ENCODE measurements around the gene ZNF385A. TPM values are rescaled to one million over a fixed set of nuclear protein-coding genes. Genes with fewer than 3 reads are reported as not detected.

The ZNF385A gene, protein sequence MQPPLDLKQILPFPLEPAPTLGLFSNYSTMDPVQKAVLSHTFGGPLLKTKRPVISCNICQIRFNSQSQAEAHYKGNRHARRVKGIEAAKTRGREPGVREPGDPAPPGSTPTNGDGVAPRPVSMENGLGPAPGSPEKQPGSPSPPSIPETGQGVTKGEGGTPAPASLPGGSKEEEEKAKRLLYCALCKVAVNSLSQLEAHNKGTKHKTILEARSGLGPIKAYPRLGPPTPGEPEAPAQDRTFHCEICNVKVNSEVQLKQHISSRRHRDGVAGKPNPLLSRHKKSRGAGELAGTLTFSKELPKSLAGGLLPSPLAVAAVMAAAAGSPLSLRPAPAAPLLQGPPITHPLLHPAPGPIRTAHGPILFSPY
- total RNA-seq (2022; extraction: Qiagen RNA extraction; ENCODE audit: low read depth): 12.8 to 20.5 TPM (median 17.2 TPM) in 5 replicates

DNA sequence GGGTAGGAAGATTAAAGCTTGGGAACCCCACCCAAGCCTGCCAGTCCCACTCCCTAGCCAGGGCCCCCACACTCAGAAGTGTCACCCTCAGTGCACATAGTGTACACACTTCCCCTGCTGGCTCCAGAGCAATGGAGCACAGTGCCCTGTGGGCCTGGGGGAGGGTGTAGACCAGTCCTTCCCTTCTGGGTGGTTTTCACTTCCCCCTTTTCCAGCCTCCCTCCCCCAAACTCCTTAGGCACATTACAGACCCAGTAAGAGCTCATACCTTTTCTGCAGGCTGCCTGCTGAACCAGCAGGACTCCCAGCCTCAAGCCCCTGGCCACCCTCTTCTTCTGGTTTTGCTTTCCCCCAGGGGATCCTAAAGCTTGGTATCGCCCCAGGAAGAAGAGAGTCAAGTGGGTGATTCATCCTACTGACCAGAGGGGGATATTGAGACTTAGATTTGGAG is at the start of gene ZNF385A:
TSS of gene ZNF385A (minus strand) at position 143 of the 451 bp plus-strand sequence. CDS start 219 bp downstream, outside the sequence.

DNA sequence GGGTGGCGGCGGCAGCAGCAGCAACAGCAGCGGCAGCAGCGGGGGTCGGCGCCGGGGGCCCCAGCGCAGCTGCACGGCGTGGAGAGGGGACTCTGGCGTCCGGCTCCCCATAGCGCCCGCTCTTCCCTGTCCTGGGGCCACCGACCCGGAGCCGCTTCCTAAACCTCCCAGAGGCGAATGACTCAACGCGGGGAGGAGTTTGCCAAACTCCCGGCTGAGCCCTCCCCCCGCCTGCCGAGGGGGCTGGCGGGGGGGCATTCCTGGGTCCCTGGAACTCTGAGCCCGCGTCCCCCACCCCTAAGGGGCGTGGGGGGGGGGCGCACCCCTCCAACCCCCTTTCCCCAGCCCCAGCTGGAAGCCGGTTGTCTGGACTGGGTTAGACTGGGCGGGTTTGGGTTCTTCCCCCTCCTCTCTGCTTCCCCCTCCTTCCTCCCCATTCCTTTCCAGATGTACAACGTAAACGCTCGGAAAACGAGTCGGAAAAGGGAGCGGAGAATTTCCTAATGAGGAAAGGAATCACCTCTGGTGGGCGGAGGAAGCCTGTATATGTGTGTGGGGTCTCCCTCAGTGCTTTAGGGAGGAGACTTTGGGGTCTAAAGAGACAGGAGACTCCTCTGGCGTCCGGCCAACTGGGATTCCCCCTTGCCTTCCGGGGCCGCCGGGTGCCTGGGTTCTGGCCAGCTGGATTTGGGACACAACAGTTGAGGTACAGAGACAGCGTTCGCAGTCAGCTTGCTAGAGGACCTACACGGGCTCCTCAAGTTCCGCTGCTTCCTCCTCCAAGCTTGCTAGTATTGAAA is 34.8 kb upstream of the ZNF385A start, which contains the start of gene ITGA5:
TSS of gene ITGA5 (minus strand) at position 179 of the 800 bp plus-strand sequence. CDS start at position 111, 68 bp downstream.

DNA sequence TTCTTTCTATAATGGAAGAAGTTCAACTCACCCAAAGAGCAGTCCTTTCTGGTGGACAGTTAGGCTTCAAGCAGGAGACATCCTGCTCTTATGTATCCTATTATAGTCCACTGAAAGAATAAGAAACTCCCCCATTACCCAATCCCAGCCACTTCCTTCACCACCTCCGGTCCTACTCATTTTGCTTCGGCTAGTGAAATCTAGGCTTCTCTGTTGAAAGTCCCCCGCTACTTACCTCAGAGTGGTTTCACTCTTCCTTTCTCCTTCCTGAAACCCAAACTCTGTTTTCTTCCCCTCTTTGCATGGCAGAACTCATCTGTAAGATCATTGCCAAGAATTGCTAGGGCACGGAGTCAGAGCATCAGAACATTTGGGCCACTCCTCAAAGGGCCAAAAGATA is 20.1 kb downstream of the ZNF385A start, which contains the start of gene GPR84:
TSS of gene GPR84 (minus strand) at position 74 of the 400 bp plus-strand sequence. CDS start 635 bp downstream, outside the sequence.

DNA sequence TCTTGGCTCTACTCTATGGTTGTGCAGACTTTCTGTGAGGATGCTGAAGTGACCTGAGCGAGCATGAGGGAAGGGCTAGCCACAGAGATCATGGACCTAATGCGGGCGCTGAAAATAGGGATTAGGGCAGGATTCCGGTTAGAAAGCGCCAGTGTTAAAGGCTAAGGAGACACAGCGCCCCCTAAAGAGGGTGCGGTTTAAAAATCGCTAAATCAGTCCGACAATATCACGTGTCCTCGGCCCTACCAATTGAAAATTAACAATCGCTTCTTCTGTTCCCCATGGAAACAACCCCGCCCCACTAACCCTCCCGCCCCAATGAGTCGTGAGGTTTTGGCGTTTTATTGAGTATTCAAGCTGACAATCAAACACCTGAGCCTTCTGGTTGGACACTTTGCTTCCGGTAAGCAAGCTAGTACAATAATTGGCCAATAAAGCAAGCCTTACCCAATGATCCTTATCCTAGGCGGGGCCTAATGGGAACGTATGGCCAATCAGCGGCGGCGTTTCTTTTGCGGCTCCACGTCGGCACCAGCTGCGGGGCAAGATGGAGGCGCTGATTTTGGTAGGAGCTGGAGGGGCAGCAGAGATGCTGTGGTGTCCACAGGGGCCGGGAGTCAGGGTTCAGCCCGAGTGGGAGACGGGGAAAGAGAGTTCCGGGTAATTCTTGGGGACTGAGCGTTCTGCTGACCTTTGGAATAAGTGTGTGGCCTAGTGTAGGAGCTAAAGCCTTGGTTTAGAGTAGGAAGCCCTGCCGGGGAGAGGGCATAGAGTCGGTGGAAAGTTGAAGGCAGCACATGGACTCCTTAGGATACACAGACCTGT is 59.7 kb downstream of the ZNF385A start, which contains the start of gene COPZ1:
TSS of gene COPZ1 (plus strand) at position 515 of the 825 bp plus-strand sequence. CDS start at position 548, 33 bp downstream.

Other genes with a start within 250 kb of the ZNF385A start
- 22.8 to 33.0 TPM (median 31.6 TPM) in 5 replicates for gene SMUG1, start 195.7 kb downstream of the ZNF385A start, total RNA-seq (2022; extraction: Qiagen RNA extraction; ENCODE audit: low read depth)
- gene CBX5, start 104.6 kb downstream of the ZNF385A start, total RNA-seq (2022; extraction: Qiagen RNA extraction; ENCODE audit: low read depth): 18.9 to 27.2 TPM (median 26.0 TPM) in 5 replicates
- 1,552 to 2,740 TPM (median 1,607 TPM) in 5 replicates for gene HNRNPA1, start 104.0 kb downstream of the ZNF385A start, total RNA-seq (2022; extraction: Qiagen RNA extraction; ENCODE audit: low read depth)
- gene NFE2, start 83.7 kb downstream of the ZNF385A start, total RNA-seq (2022; extraction: Qiagen RNA extraction; ENCODE audit: low read depth): 0.07 to 0.32 TPM (median 0.13 TPM) in 3 of 5 replicates, not detected in the others
- 216 to 329 TPM (median 222 TPM) in 5 replicates for gene COPZ1, start 59.6 kb downstream of the ZNF385A start, total RNA-seq (2022; extraction: Qiagen RNA extraction; ENCODE audit: low read depth)
- gene GPR84, start 20.2 kb downstream of the ZNF385A start, total RNA-seq (2022; extraction: Qiagen RNA extraction; ENCODE audit: low read depth): not detected in 5 replicates
- 100 to 128 TPM (median 114 TPM) in 5 replicates for gene ITGA5, start 34.5 kb upstream of the ZNF385A start, total RNA-seq (2022; extraction: Qiagen RNA extraction; ENCODE audit: low read depth)
- not detected in 5 replicates for gene GTSF1, start 88.9 kb upstream of the ZNF385A start, total RNA-seq (2022; extraction: Qiagen RNA extraction; ENCODE audit: low read depth)
- gene NCKAP1L, start 113.0 kb upstream of the ZNF385A start, total RNA-seq (2022; extraction: Qiagen RNA extraction; ENCODE audit: low read depth): 0.03 TPM in 1 of 5 replicates, not detected in the others
- 0.09 to 0.24 TPM in 2 of 5 replicates, not detected in the others for gene PDE1B, start 164.9 kb upstream of the ZNF385A start, total RNA-seq (2022; extraction: Qiagen RNA extraction; ENCODE audit: low read depth)
- gene PPP1R1A, start 203.9 kb upstream of the ZNF385A start, total RNA-seq (2022; extraction: Qiagen RNA extraction; ENCODE audit: low read depth): 0.09 to 0.10 TPM in 2 of 5 replicates, not detected in the others

All from A549 treated with RU486 at 1 μM for 4 hours (cell line).